HepG2 (cell line): ENCODE results near the gene NOS1AP. TPM values are rescaled to one million over a fixed set of nuclear protein-coding genes. Genes with fewer than 3 reads are reported as not detected.

Experiments
- ASH2L ChIP-seq: fragments of 300-600, 200-600 bp; sonication (generic); IDR thresholded peaks from 2 replicates; pipeline ENCODE4 v1.7.0; 2017; ENCODE audit warnings: low read depth, mild to moderate bottlenecking, moderate library complexity, mixed read lengths, low read length; ENCODE audit not compliant: insufficient read length
- BATF2 ChIP-seq: sonication (generic); formaldehyde crosslinking; IDR thresholded peaks from 2 replicates; pipeline ENCODE4 v1.8.0; 2022; ENCODE audit warnings: mild to moderate bottlenecking, missing genetic modification reagents, moderate library complexity
- CEBPZ ChIP-seq: IDR thresholded peaks from 2 replicates; pipeline ENCODE4 v1.6.1; 2012; ENCODE audit warnings: low read length, improper control_type of control experiment
- DNMT1 ChIP-seq: sonication (generic); formaldehyde crosslinking; IDR thresholded peaks from 2 replicates; pipeline ENCODE4 v1.5.1; 2020; ENCODE audit warnings: mild to moderate bottlenecking, missing genetic modification reagents
- EEA1 ChIP-seq: sonication (generic); formaldehyde crosslinking; IDR thresholded peaks from 2 replicates; pipeline ENCODE4 v1.5.1; 2020; ENCODE audit warnings: mild to moderate bottlenecking, missing genetic modification reagents, borderline replicate concordance
- ESRRA ChIP-seq: sonication (generic); formaldehyde crosslinking; IDR thresholded peaks from 2 replicates; pipeline ENCODE4 v1.5.1; 2020; ENCODE audit warnings: mild to moderate bottlenecking, low read depth, missing genetic modification reagents
- ETV6 ChIP-seq: sonication (generic); formaldehyde crosslinking; conservative IDR thresholded peaks from 2 replicates; pipeline ENCODE4 v1.4.0; 2020; ENCODE audit warnings: missing genetic modification reagents
- FOXM1 ChIP-seq: sonication (generic); formaldehyde crosslinking; IDR thresholded peaks from 2 replicates; pipeline ENCODE4 v1.5.0; 2020; ENCODE audit warnings: missing genetic modification reagents
- GABPB1 ChIP-seq: IDR thresholded peaks from 2 replicates; pipeline ENCODE4 v1.6.1; 2016; ENCODE audit warnings: mild to moderate bottlenecking, missing genetic modification reagents, moderate library complexity, missing compliant biosample characterization
- HCFC1 ChIP-seq: fragments of 150-350 bp; IDR thresholded peaks from 2 replicates; pipeline ENCODE4 v1.6.1; 2014; ENCODE audit warnings: low read depth, low read length
- KDM2A ChIP-seq: sonication (generic); formaldehyde crosslinking; IDR thresholded peaks from 2 replicates; pipeline ENCODE4 v1.4.0; 2020; ENCODE audit warnings: low read depth, missing genetic modification reagents, borderline replicate concordance
- MEIS1 ChIP-seq: sonication (generic); formaldehyde crosslinking; IDR thresholded peaks from 2 replicates; pipeline ENCODE4 v1.9.0; 2021; ENCODE audit warnings: mild to moderate bottlenecking, missing genetic modification reagents, moderate library complexity, borderline replicate concordance
- MTF2 ChIP-seq: sonication (generic); formaldehyde crosslinking; IDR thresholded peaks from 2 replicates; pipeline ENCODE4 v1.5.0; 2020; ENCODE audit warnings: missing genetic modification reagents, borderline replicate concordance
- NFKB2 ChIP-seq: sonication (generic); formaldehyde crosslinking; IDR thresholded peaks from 2 replicates; pipeline ENCODE4 v1.4.0; 2020; ENCODE audit warnings: missing genetic modification reagents, borderline replicate concordance
- NFKBIZ ChIP-seq: IDR thresholded peaks from 2 replicates; pipeline ENCODE4 v1.6.1; 2018; ENCODE audit warnings: missing genetic modification reagents, missing compliant biosample characterization
- RCOR2 ChIP-seq: IDR thresholded peaks from 2 replicates; pipeline ENCODE4 v1.6.1; 2016; ENCODE audit warnings: missing biosample characterization, missing genetic modification reagents
- SMC3 ChIP-seq: IDR thresholded peaks from 2 replicates; pipeline ENCODE4 v1.6.1; 2011; ENCODE audit warnings: low read length, improper control_type of control experiment
- SP1 ChIP-seq, 2 experiments: fragments of 450-650 bp in 1 of 2; sonication (generic) in 1 of 2; formaldehyde crosslinking in 1 of 2; IDR thresholded peaks; 2 replicates each; pipeline versions ENCODE4 v1.4.0 to v1.6.1; 2016 to 2020; ENCODE audit warnings: missing genetic modification reagents in 1 of 2
- STAG1 ChIP-seq: sonication (generic); formaldehyde crosslinking; IDR thresholded peaks from 2 replicates; pipeline ENCODE4 v1.4.0; 2020; ENCODE audit warnings: missing genetic modification reagents
- ZFY ChIP-seq: sonication (generic); formaldehyde crosslinking; IDR thresholded peaks from 2 replicates; pipeline ENCODE4 v1.4.0; 2020; ENCODE audit warnings: missing genetic modification reagents
- ZNF253 ChIP-seq: sonication (generic); formaldehyde crosslinking; IDR thresholded peaks from 2 replicates; pipeline ENCODE4 v1.8.0; 2022; ENCODE audit warnings: mild to moderate bottlenecking, missing genetic modification reagents, borderline replicate concordance
- ZNF3 ChIP-seq: IDR thresholded peaks from 2 replicates; pipeline ENCODE4 v1.7.0; 2017; ENCODE audit warnings: inconsistent platforms
- ZNF326 ChIP-seq: sonication (generic); formaldehyde crosslinking; IDR thresholded peaks from 2 replicates; pipeline ENCODE4 v1.4.0; 2020; ENCODE audit warnings: missing genetic modification reagents, borderline replicate concordance
- ZNF350 ChIP-seq: sonication (generic); formaldehyde crosslinking; IDR thresholded peaks from 2 replicates; pipeline ENCODE4 v1.4.0; 2020; ENCODE audit warnings: mild to moderate bottlenecking, low read depth, missing genetic modification reagents, borderline replicate concordance
- ZNF501 ChIP-seq: sonication (generic); formaldehyde crosslinking; IDR thresholded peaks from 2 replicates; pipeline ENCODE4 v1.5.1; 2020; ENCODE audit warnings: mild to moderate bottlenecking, moderate library complexity, missing genetic modification reagents
- ZNF558 ChIP-seq: sonication (generic); formaldehyde crosslinking; IDR thresholded peaks from 2 replicates; pipeline ENCODE4 v1.9.0; 2022; ENCODE audit warnings: mild to moderate bottlenecking, missing genetic modification reagents, borderline replicate concordance
- ZNF660 ChIP-seq: sonication (generic); formaldehyde crosslinking; IDR thresholded peaks from 2 replicates; pipeline ENCODE4 v1.5.1; 2020; ENCODE audit warnings: mild to moderate bottlenecking, low read depth, missing genetic modification reagents, borderline replicate concordance
- ZSCAN12 ChIP-seq: sonication (generic); formaldehyde crosslinking; IDR thresholded peaks from 2 replicates; pipeline ENCODE4 v1.9.0; 2021; ENCODE audit warnings: mild to moderate bottlenecking, missing genetic modification reagents
- polyA plus RNA-seq, 8 experiments: library from polyadenylated mRNA; depleted of rRNA in 3 of 8; stranded (reverse) in 7 of 8; unstranded in 1 of 8; fragments of >200 nt; fragmentation: Illumina TruSeq in 4 of 8; extraction: Trizol in 4 of 8; gene quantifications; 2 replicates each; pipeline versions ENCODE4 v1.2.1 to v1.2.3, GENCODE V29; 2011 to 2016; ENCODE audit warnings: low read depth in 4 of 8, missing spikeins in 1 of 8, mixed read lengths in 1 of 8; ENCODE audit not compliant: insufficient read depth in 1 of 8
- total RNA-seq, 5 experiments: library from RNA; depleted of rRNA; stranded (reverse); fragments of >200 nt; fragmentation: Illumina TruSeq; extraction: Trizol; gene quantifications; 2 replicates each; pipeline ENCODE4 v1.2.3, GENCODE V29; 2016; ENCODE audit warnings: low read depth in 1 of 5

NOS1AP gene
- total and polyA plus RNA-seq, 2 of the 13 experiments (the other 11 are each of a cell fraction or from before 2014, with no cell fraction given) = 2.0 to 3.3 TPM

GRCh38 chr1:162069334-162070093 is at the start of gene NOS1AP (continued):
- peak; percentile 80 for TF ChIP-seq ASH2L
- peak; percentile 32; the same call in 1 of the 2 replicates for TF ChIP-seq GABPB1 (CRISPR knock-in tag)
- no peak for TF ChIP-seq ZSCAN12 (CRISPR knock-in tag)
- TF ChIP-seq MTF2 = no peak
- no peak for TF ChIP-seq BATF2 (CRISPR knock-in tag)
- peak; percentile 31; the same call in 1 of the 2 replicates for TF ChIP-seq ZFY (CRISPR knock-in tag)
- no peak for TF ChIP-seq MEIS1 (CRISPR knock-in tag)
- TF ChIP-seq HCFC1 = no peak
- TF ChIP-seq ZNF558 (CRISPR knock-in tag) = peak; percentile 60; the same call in 1 of the 2 replicates
- no peak for TF ChIP-seq CEBPZ
- TF ChIP-seq ZNF350 (CRISPR knock-in tag) = no peak
- TF ChIP-seq SMC3 = no peak
- TF ChIP-seq SP1 (IDR thresholded peaks at IDR 0.05) = no peak
- peak; percentile 19; the same call in 1 of the 2 replicates for TF ChIP-seq SP1 (CRISPR knock-in tag; IDR thresholded peaks at IDR 0.05)
- no peak for TF ChIP-seq ZNF326
- no peak for TF ChIP-seq KDM2A (CRISPR knock-in tag)
- no peak for TF ChIP-seq NFKB2
- TF ChIP-seq STAG1 = 0 out of 2 replicates have a peak, but pooled peaks have one; percentile 8
- no peak for TF ChIP-seq ZNF3
- no peak for TF ChIP-seq ETV6 (CRISPR knock-in tag)
- 0 out of 2 replicates have a peak, but pooled peaks have one; percentile 32 for TF ChIP-seq NFKBIZ (CRISPR knock-in tag)
- peak; percentile 83; the same call in 1 of the 2 replicates for TF ChIP-seq DNMT1 (CRISPR knock-in tag)
- peak; percentile 33; the same call in 1 of the 2 replicates for TF ChIP-seq ZNF253 (CRISPR knock-in tag)
- no peak for TF ChIP-seq FOXM1 (CRISPR knock-in tag)
- peak; percentile 30; the same call in 1 of the 2 replicates for TF ChIP-seq EEA1
- TF ChIP-seq ZNF660 (CRISPR knock-in tag) = no peak
- TF ChIP-seq RCOR2 (CRISPR knock-in tag) = no peak
- peak; percentile 73; the same call in 1 of the 2 replicates for TF ChIP-seq ZNF501
- no peak for TF ChIP-seq ESRRA (CRISPR knock-in tag)
